GM18520 (cell line): ENCODE results near the gene TUBB.
"Not testable (repeated sequence)": the region's sequence is repeated elsewhere in the genome, so short reads cannot be mapped to it uniquely, and the experiment has no call there.

Experiments
- ATAC-seq: cut with Tn5 transposase; IDR thresholded peaks from one replicate; pipeline ENCODE4 v1.9.1; 2021; ENCODE audit not compliant: unreplicated experiment

Gene TUBB

GRCh38 chr6:30738532-30738931, 18.4 kb downstream of the TUBB start:
- no peak for ATAC-seq

GRCh38 chr6:30740540-30740870, 20.4 kb downstream of the TUBB start:
- no peak for ATAC-seq

DNA sequence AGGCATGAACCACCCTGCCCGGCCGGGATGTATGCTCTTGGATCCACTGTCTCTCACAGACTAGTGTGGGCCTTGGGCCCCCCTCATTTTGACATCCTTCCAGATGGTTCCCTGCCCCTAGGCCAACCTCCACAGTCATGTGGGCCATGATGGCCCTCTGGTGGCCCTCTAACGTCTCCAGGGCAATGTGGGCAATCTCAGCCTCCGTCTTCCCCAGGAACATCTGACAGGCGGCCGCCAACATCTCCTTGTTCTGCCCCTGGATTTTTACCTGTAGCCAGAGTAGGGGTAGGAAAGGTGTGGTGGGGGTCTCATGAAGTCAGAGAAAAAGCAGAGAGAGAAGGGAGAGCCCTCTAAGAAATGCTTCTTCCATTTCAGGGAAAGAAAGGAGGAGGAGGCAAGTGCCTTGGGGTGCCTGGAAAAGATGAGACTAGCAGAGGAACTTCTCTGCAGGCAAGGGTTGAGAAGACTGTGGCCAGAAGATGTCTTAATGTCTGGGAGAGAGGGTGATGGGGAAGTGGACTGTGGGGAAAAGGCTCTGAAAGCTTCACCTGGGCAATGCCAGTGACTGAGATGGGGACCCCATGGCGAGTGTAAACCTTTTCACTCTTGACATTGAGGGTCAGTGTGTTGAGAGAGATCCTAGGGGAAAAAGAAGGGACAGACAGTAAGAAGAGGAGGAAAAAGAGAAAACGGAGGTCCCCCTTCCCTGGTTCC, 21.1 kb downstream of the TUBB start:
- ATAC-seq: no peak

- ATAC-seq: no peak
Measured at GRCh38 chr6:30741789-30742315, 21.7 kb downstream of the TUBB start.

DNA sequence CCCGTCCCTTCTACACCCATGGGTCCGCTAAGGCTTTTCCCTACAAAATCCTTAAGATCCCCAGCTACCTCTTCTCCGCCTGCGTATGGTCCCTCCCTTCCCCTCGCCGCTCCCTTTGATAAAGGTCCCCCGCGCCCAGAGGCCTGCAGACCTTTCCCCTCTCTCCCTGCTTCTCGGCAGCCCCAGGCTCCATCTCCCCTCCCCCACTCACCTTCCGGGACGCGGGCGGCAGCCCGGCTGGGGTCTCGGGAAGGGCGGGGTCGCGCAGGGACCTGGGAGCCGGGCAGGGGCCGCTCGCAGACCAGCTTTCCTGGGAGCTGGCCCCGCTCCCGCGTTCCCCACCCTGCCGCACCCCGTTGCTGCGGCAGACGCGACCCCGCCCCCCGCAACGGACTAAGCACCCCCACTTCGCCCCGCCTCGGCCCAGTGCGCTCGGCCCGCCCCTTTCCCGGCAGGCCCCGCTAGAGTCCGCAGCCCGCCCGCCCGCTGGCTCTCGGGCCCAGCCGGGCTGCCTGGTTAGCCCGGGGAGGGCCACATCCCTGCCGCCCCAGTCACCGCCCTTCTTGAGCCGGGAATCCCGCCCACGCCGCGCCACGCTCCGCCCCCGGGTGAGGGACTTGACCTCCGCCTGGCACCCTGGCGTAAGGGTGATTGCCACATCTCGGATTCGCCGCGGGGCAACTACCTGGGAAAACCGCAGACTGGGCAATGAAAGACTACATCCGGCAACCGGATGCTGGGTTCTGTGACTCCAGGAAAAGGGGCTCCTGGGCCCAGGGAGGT, 22.4 kb downstream of the TUBB start, which contains the start of gene FLOT1:
TSS of gene FLOT1 (minus strand) at position 372 of the 783 bp plus-strand sequence. CDS start 498 bp downstream, outside the sequence.
- ATAC-seq: peak; percentile 70

DNA sequence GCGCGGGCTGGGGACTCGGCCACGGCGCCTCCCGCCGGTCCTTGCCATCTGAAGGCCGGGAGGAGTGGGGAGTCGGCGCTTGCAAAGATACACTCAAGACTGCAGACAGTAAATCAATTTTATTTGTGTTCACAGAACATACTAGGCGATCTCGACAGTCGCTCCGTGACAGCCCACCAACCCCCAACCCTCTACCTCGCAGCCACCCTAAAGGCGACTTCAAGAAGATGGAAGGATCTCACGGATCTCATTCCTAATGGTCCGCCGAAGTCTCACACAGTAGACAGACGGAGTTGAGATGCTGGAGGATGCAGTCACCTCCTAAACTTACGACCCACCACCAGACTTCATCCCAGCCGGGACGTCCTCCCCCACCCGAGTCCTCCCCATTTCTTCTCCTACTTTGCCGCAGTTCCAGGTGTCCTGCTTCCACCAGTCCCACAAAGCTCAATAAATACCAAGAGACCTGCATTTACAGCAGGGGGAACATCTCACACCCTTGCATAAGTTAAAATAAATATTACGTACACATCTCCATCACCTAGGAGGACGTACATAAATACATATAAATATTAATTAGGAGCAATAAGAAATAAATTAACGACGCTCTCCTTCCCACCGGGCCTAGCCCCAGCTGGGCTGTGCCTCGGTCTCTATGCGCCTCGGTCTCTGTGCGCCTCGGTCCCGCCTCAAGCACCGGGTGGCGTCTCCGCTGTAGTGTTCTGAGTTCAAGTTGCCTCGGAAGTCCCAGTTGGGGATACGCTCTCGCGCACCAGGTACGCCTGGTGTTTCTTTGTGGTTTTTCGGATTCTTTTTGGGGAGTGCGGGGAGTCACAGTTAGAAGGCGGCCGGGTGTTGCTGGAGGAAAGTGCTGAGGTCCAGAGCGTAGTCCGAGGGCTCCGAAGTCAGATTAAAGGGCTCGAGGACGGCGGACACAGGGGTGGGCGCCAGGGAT, 23.2 kb downstream of the TUBB start:
- ATAC-seq: no peak

- ATAC-seq: no peak
Measured at GRCh38 chr6:30744054-30744805, 24.1 kb downstream of the TUBB start, which contains the start of gene IER3. IER3 (minus strand) TSS chr6:30744547; CDS start chr6:30744518, 29 bp downstream.

DNA sequence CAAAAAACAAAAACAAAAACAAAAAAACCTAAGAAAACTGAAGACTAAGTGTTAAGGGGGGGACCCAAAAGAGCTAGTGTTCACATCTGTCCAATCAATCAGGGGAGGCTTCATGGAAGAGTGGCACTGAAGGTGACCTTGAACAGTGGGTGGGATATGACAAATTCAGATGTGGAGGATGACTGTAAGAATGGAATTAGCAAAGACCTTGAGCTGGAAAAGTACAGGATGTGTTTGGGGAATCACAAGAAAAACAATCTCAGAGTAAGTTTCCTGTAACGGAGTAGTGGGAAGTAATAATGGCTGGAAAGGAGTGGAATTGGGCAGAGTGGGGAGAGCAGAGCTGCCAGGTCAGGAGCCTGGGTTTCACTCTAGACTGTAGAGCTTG, 27.1 kb downstream of the TUBB start:
- no peak for ATAC-seq

DNA sequence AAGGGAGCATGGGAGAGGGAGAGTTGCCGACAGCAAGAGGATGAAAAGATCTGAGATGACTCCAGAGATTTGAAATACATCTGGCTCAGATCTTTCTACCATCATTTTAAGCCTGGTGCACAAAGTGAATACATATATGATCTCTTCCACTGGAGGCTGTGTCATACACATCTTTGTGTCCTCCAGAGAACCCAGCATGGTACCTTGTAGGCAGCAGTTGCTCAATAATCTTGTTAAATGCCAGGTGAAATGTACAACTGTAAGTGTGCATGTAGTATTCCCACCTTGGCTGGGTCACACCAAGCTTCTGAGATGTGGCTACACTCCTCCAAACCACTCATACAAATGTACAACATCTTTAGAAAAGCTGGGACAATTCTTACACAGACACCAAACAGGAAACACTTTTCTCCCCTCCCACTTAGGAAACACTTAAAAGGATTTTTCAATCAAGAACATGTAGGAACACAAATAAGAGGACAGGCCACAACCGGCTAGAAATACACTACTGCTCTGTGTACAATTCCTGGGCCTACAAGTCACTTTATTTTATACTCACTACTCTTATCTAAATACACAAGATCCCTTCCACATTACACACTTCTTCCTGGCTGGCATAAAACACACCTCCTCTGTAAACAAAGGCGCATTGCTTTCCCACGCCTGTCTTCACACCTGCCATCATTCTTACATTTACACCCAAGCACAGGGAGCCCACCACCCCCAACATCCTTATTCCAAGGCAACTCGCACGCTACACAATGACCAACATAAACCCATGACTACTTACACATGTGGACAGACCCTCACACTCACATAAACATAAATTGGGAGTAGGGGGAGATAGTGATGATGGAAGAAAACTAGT, 28.0 kb downstream of the TUBB start:
- ATAC-seq: no peak

DNA sequence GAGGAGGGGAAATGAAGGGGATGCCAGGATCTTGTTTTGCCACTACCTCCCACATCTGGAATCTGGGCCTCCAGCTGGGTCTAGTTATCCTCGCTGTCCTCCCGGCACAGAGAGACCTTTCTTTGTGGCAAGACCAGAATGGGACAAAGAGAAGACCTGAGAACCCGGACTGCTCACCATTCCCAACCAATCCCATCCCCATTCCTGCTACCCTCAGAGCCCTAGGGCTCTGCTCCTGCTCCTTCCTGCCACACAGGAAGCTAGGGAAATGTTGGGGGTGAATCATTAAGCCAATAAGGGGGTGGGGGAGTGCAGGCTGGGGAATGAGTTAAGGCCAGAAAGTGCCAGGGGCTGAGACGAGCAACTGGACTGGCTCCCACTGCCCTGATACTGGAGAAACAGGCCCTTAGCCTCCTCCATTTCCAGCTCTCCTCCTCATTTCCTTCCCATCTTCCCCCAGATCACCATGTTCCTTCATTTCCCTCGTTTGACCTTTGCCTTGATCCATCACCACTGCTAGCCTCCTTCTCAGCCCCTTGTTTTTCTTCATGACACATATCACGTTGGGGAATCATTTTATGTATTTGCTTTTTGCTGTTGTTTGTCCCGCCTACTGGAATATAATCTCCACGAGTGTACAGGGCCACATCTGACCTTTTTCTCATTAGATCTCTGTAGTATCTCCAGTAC, 28.8 kb downstream of the TUBB start:
- no peak for ATAC-seq

DNA sequence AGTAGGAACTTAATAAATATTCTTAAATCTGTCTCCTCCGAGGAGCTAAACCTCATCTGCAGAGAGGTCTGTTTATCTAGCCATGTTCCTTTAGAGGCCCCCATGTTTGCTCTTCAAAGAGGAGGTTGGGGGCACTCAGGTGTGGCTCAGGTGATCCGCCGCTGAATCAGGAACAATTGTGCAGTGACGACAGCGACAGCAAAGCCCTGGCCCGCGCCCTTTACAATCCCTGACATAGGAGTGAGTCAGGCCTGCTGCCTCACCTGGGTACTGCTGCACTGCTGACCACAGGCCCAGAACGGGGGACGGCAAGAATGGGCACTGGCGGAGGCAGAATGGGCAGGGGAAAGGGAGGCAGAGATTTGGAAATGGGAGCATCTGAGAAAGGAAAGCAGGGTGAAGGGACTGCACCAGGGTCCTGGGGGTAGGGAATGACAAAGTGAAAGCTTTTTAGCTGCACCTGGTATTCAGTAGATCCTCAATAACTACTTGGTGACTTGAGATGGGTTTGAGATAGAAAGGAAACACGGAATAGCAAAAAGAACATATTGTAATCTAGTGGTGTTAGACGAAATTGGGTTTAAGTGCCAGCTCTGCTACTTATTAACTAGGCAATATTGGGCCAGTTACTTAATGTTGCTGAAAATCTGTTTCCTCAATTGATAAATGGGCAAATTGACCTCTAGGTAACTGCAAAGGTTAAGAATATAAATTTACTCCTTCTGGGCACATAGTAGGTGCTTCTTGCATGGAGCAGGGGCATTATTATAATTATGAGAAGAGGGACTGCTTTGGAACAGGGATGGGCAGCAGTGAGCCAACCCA, 29.6 kb downstream of the TUBB start:
- no peak for ATAC-seq

- no peak for ATAC-seq
Measured at GRCh38 chr6:30750379-30750668, 30.2 kb downstream of the TUBB start.

DNA sequence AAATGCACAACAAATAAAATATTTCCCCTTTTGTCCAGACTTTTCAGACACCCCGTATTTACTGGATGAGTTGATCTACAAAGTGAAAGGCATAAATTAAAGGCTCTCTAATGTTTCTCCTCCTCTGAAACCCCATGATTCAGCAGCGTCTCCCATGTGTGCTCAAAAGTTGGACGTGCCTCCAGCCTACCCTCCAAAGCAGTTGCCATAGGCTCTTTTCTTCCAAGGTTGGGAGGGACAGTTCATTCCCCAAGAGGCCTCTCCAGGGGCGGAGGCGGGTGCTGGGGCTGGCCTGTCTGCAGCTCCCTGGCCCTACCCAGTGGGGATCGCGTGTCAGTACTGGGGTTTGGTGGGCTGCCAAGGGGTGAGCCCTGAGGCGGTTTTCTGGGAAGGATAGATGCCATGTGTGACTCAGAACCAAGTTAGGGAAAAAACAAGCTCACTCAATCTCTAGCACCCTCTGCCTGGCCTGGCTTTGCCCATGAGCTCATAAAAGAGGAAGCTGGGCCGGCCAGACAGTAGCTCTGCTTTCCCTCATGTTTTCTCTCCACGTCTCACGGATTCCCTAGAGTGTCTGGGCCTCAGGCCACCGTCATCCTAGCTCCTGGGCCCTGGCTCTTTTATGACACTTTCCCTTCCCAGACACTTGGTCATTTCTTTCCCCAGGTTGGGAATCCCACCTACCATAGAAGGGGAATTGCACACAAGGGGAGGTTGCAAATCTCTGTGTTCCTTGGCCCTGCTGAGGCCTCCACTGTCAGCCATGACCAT, 32.2 kb downstream of the TUBB start:
- no peak for ATAC-seq

DNA sequence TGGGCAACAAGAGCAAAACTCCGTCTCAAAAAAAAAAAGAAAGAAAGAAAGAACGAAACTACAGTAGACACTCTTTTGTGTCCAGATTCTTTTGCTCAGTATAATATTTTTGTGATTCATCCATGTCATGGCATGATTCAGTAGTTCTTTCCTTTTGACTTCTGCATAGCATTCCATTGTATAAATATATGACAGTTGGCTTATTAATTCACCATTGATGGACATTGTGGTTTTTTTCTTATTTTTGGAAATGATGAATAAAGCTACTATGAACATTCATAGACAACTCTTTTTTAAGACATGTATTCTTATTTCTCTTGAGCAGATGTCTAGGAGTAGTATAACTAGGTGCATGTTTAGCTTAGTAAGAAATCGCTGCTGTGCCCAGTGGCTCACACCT, 34.5 kb downstream of the TUBB start:
- no peak for ATAC-seq

DNA sequence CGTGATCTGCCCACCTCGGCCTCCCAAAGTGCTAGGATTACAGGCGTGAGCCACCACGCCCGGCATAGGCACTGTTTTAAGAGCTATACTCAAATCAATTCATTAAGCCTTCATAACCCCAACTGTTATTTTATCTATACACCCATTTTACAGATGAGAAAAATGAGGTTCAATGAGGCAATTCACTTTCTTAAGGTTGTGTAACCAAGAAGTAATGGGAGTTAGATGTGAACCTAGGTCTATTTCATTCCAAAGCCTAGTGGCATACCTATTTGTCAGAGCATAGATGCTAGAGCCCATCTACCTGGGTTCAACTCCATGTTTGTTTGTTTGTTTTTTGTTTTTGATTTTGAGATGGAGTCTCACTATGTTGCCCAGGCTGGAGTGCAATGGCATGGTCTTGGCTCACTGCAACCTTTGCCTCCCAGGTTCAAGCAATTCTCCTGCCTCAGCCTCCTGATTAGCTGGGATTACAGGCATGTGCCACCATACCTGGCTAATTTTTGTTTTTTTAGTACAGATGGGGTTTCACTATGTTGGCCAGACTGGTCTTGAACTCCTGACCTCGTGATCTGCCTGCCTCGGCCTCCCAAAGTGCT, 36.4 kb downstream of the TUBB start:
- ATAC-seq: not testable (repeated sequence)

- no peak for ATAC-seq
Measured at GRCh38 chr6:30757261-30757904, 37.2 kb downstream of the TUBB start.
